ENCODE results near the gene IGHMBP2. TPM values are rescaled to one million over a fixed set of nuclear protein-coding genes. Genes with fewer than 3 reads are reported as not detected.

IGHMBP2 gene
- total RNA-seq, 1 donor from 2014 or later, result 12.8 TPM

DNA sequence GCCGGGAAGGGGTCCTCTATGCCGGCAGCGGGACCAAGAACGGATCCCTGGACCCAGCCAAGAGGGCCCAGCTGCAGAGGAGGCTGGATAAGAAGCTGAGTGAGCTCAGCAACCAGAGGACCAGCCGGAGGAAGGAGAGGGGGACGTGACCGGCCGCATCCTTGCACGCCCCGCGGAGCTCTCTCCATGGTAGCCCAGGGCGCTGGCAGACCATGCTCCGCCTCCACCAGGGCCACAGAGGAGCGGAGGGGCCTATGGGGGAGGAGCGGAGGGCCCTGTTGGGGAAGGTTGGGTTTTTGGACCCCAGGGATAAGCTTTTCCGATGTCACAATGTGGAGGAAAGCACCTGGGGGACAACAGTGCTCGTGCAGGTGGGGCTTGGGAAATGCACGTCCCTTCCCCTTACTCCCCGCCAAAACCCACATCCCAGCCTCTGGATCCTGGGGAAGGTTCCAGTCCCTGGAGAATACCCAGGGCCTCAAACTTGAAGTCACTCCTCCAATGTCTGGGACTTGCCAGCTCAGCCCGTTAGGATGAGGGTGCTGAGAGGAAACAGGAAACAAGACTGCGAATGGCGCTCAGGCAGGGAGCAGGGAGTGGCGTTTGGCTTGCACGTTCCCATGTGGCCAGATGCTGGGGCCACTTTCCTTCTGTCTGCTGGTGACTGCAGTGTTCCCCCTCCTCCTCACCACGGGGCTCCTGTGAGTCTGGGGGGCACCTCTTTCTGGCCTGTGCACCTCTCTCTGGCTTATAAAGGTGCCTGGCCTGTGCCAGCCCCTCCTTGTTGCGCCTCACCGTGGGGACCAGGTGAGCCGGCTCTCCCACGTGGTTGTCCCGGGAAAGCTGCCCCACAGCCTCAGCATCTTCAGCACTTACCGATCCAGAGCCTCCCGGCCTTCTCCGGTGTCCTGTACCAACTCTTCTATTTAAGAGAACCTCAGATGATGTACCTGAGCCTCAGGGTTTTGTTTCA lies 36.2 kb downstream of the IGHMBP2 start:
- DNase-seq (ENCODE audit: low read depth), result no peak

DNA sequence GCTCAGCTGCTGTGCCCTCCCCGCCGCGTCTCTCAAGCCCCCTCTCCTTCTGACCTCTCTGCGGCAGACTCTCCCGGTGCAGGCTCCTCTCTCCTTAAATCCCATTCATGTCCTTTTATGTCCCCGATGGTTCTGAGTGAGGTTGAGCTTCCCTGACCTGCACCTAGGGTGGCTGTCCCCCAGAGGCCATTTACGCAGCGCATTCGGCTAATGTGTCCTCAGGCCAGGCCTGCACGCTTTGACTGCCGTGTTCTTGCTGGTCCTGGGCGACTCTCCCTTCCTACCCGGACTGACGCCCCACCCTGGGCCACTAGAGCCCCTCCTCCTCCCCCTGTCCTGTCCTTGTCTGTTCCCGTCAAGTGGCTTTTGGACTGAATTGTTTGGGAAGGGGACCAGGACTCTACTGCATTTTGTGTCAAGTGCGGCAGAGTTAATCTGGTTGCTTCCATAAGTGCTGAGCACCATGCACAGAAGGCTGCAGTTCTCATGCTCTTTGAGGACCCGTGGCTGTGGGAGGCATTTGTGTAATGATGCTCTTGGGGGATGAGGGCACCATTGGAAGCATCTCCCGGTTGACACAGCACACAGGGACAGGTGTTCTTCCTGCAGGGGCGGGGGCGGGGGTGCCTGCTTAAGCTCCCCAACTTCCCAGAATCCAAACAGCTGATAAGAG lies 37.1 kb downstream of the IGHMBP2 start:
- DNase-seq (ENCODE audit: low read depth), result no peak

DNA sequence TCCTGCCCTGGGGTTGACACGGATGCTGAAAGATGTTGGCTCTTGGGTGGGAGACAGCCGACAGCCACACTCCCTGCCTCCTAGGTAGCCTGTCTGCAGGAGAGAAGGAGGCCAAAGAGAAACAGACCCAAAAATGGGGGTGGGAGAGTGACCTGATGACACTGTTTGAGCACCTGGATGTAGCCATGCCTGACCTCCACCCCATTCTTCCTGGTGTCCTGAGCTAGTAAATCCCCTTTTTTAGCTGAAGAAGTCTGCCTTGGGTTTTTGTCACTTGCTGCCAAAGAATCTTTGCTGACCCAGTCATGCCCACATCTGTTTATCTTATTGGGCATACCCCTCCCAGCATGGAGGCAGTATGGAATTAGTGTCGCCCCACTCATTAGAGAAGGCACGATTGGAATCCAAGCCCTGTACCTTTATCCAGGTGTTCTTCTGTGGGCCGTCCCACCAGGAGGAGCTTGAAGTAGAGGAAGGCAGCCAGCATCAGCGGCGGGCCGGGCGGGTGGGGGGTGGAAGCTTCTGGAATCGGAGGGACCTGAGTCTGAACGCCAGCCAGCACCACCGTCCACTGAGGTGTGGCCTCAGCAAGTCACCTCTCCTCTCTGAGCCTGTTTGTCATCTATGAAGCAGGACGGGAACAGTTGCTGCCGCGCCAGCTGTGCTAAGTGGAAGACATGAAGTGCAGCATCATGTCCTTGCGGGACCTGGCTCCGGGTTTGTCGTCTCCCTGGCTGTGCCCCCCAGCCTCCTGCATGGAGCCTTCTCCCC lies 37.8 kb downstream of the IGHMBP2 start:
- no peak for DNase-seq (ENCODE audit: low read depth)

DNA sequence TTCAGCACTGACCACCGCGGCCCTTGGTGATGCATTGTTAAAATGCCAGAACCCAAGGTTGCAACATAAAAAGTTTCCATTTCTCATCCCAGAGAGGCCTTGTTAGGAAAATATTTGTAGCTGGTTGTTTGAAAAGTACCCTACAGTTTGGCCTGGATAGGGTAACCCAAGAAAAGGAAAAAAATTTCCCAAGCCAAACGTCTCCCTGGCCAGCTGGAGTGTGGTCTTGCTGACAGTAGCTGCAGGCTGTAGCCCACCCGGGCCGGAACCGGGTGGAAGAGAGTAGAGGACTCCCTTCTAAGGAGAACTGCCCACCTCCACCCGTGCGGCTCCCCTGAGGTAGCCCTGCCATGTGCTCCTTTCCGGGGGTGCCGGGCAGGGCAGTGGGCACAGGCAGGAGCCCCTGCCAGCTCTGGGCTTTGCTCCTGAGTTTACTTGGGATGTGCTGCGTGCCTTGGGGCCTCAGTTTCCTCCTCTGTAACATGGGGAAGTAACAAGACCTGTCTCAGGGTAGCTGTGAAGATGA lies 38.5 kb downstream of the IGHMBP2 start:
- no peak for DNase-seq (ENCODE audit: low read depth)

DNA sequence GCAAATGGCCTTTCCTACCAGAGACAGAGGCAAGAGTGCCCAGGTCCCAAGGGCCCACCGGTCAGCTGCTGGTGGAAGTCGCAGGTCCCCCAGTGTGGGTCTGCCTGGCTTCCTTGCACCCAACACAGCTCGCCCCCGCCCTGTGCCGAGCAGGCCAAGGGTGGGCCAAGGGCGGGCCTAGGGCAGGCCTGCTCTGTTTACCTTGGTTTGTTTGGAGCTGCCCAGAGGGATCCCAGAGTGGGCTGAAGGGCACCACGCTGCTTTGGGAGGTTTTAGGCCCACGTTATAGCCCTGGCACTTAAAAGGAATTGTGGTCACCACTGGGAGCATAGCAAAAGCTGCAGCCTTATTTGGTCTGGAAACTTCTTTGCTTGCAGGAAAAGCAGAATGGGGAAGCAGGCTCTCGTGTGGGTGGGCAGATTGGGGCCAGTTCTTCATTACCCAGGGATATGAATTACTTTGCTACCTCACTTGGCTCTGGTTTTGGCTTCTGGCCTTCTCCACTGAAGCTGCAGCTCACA lies 39.1 kb downstream of the IGHMBP2 start:
- no peak for DNase-seq (ENCODE audit: low read depth)

DNA sequence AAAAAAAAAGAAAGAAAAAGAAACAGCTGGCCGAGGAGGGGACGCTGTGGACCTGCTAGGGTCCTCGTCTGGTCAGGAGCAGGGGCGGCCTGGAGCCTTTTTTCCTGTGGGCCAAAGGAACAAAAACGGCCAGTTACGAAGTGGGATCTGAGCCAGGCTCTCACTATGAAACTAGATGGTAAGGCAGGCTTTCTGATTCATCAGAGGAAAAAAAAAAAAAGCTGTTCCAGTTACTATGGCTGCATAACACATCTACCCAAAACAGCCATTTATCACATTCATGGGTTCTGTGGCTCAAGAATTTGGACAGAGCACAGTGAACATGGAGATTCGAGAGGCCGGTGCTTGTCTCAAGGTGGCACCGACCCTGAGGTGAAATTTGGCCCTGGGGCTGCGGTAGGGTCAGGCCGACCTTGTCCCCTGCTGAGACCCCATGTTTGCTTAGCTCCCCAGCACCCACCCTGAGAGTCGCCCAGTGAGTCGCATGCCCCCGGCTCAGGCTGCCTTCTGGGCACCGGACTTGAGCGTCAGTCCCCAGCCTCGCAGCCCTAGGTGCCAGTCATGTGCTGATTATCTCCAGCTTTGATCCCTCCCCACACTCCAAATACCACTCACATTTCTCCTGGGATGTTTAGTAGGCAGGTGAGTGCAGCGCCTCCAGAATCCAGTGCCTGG lies 42.9 kb downstream of the IGHMBP2 start:
- peak; percentile 92 for DNase-seq (ENCODE audit: low read depth)

DNA sequence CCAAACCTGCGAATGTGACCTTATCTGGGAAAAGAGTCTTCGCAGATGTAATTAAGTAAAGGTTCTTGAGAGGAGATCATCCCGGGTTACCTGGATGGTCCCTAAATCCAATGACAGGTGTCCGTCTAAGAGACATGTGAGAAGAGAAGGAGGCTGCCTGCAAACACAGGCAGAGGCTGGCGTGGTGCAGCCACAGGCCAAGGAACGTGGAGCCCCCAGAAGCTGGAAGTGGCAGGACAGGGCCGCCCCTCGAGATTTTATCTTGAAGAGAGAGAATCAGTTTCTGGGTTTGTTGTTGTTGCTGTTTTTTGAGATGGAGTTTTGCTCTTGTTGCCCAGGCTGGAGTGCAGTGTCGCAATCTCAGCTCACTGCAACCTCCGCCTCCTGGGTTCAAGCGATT lies 43.5 kb downstream of the IGHMBP2 start:
- no peak for DNase-seq (ENCODE audit: low read depth)

DNA sequence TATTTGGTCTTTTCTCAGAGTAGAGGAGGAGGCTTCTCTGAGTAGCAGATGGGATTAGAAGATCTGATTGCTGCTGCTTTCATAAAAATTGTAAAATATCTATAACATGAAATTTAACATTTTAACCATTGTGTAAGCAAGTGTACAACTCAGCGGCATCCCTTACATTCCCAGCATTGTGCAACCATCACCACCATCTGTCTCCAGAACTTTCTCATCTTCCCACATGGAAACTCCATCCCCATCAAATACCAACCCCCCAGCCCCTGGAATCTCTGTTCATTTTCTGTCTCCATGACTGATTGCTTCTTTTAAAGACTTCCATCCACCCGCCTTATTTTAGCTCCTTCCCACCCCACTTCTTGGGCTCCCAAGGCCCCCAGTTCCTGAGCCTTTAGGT lies 44.8 kb downstream of the IGHMBP2 start:
- DNase-seq (ENCODE audit: low read depth), result no peak

DNA sequence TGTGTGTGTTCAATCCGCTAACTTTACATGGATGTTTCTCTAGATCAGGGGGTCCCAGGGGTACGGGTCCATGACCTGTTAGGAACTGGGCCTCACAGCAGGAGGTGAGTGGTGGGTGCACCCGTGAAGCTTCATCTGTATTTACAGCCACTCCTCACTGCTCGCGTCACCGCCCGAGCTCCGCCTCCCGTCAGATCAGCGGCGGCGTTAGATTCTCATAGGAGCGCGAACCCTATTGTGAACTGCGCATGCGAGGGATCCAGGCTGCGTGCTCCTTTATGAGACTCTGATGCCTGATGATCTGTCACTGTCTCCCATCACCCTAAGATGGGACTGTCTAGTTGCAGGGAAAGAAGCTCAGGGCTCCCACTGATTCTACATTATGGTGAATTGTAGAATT lies 45.2 kb downstream of the IGHMBP2 start:
- DNase-seq (ENCODE audit: low read depth), result no peak

DNA sequence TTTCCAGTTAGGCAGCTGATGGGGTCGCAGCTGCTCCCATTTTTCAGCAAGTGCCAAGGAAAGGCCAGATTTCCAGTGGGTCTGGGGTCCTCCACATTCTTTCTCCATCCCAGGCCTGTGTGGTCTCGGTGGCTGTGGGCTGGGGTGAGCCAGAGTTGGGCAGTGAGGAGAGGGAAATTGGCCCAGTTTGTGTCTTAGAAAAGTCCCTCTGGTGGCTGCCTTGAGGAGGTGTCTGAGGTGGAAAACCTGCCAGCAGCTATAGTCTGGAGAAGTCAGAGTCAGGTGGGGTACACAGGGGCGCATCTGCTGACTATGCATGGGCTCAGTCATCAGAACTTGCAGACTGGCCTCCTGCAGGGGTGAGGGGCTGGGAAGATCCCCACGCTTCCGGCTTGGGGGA lies 46.6 kb downstream of the IGHMBP2 start:
- peak; percentile 4 for DNase-seq (ENCODE audit: low read depth)

DNA sequence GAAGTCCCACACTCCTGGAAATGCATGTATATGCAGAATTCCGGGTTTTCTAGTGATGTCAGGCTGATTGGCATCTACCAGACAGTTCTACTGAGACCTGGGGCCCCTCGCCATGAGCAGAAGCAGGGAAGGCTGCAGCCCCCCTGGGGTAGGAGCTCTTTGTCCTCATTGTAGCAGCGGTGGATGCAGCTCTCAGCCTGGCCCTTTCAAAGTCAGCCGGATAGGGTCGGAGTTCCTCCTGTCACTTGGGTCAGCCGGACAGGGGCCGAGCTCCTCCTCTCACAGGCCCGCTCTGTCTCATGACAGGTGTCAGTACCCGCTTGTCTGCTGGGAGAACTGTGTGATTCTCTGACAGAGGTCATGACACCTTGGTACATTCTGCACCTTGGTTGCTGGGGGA lies 47.1 kb downstream of the IGHMBP2 start:
- DNase-seq (ENCODE audit: low read depth), result no peak

DNA sequence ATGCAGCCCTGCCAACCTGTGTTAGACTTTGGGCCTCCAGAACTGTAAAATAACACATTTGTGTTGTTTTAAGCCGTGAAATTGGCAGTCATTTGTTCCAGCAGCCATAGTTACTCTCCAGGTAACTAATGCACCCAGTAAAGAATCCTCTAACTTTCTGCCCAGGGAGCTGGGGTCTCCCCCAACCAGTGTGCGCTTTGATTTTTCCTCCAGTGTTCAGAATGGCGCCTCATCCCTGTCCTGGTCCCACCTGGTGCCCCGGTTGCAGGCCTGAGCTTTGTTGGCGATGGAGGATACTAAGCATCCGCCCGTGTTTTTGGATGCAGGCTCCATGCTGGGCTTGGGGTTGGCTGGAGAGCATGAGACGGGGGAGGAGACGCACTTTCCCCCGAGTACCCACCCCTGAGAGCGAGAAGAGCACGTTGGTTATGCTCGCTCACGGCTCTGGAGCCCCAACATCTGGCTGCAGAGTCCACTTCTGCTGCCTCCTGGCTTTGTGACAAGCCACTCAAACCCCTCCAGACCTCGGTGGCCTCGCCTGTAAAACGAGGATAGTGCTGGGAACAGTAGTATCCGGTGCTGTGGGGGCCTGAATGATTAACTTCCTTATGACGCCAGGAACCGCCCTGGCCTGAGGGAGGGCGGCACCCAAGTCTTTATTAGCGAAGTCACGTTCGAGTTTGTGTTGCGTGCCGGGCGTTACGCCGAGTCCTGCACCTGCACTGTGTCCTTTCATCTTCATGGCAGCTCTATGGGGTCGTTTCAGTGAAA lies 51.3 kb downstream of the IGHMBP2 start:
- DNase-seq (ENCODE audit: low read depth), result peak; percentile 23

DNA sequence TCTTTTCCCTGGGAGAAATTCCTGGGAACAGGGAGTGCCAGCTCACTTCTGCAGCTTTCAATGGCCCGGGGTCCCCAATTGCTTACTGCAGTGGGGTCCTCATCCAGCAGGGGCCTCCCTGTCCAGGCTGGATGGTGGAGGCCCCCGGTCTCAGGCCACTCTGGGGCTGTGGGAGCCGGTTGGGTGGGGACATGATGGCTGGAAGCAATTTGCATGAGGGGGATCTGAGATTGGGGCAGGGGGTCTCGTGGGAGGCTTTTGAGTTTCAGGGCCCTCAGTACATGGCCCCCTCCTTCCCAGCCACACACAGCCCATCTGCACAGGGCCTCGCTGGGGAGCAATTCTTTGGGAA lies 51.9 kb downstream of the IGHMBP2 start:
- DNase-seq (ENCODE audit: low read depth), result no peak

DNA sequence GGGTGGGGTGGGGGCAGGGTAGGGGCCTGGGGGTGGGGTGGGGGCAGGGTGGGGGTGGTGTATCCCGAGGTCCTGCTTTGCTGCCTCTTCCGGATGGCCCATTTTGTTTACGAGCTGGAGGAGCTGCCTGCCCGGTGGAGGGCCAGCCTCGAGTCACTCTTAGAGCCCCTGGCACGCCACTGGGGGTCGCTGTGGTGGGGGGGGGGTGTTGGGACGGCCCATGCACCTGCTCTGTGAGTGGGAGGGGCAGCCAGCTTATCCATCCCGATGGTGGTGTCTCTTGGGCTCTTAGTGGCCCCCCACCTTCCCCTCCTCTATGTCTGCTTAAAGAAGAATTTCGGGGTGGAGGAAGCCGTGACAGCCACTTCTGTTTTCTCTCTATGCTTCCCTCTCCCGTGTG lies 52.5 kb downstream of the IGHMBP2 start:
- DNase-seq (ENCODE audit: low read depth), result no peak

DNA sequence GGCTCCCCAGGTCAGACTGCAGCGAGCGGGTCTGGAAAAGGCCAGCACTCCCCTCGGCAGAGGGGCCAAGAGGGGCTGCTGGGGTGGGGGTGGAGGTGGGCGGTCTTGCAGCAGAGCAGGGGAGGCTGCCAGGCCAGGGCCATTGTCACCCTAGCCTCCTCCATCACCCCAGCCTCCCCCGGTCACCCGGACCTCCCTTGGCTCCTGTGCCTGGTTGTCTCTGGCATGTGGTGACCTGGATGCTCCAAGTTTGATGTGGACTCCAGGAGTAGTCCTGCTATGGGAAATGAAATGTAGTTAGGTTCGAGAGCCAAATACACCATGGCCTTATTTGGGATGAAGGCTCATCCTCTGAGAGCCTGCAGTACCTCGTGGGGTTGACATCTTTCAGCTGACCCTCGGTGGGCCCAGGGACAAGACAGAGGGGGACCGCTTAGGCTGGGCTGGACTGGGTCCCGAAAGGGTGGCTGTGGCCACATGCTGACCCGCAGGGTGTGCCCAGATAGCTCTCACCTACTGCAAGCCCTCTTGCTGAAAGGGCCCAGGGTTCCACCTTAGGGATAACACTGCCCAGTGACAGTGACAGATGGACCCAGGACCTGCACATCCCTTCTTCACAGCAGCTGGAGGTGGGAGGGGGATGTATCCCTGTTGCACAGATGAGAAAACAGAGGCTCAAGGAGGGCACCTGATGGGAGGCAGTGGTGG lies 53.0 kb downstream of the IGHMBP2 start:
- DNase-seq (ENCODE audit: low read depth), result no peak

DNA sequence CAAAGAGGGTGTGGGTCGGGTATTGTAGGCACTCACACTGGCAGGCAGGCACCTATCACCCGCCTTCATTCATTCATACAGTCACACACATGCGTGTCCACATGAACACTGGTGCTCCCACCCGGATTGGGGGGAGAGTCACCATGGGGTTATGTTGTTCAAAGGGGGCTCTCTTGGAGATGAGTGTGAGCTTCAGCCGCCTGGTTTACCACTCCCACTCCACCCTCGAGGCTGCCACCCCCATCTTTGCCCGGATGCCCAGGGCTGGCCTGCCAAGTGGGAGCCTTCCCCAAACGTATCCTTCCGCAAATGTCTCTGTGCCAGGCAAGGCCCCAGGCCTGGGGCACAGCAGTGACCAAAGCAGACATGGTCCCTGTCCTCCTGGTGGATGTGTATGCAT lies 54.5 kb downstream of the IGHMBP2 start:
- DNase-seq (ENCODE audit: low read depth), result no peak

DNA sequence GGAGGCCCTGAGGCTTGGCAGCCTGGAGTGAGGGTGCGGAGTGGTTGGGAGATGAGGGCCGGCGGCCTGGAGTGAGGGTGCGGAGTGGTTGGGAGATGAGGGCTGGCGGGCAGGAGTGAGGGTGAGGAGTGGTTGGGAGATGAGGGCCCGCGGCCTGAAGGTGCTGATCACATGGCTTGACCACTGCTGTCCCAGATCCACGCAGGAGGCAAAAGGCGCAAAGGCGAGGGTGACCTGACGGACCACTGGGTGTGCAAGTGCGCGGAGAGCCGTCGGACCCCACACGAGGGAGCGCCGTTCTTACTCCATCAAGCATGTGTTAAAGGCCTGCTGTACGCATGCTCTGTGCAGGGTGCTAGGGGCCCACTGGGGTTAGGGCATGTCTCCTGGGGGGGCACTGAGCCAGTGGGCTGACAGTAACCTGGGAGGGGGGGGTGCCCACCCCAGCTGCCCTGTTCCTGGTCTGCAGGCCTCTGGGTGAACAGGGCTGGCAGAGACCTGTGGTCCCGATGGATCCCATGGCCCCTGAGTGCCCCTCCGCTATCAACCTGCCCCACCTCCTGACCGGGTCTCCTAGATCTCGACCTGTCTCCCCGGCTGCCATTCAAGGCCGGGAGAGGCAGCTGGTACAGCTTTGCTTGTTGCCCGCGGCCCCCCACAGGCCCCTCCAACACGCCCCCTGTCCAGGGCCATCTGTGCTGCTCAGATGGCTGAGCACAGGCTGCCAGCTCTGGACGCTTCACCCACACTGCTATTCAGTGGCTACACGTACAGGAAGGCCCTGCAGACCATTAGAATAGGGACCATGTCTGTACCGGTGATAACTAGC lies 56.0 kb downstream of the IGHMBP2 start:
- DNase-seq (ENCODE audit: low read depth), result no peak

DNA sequence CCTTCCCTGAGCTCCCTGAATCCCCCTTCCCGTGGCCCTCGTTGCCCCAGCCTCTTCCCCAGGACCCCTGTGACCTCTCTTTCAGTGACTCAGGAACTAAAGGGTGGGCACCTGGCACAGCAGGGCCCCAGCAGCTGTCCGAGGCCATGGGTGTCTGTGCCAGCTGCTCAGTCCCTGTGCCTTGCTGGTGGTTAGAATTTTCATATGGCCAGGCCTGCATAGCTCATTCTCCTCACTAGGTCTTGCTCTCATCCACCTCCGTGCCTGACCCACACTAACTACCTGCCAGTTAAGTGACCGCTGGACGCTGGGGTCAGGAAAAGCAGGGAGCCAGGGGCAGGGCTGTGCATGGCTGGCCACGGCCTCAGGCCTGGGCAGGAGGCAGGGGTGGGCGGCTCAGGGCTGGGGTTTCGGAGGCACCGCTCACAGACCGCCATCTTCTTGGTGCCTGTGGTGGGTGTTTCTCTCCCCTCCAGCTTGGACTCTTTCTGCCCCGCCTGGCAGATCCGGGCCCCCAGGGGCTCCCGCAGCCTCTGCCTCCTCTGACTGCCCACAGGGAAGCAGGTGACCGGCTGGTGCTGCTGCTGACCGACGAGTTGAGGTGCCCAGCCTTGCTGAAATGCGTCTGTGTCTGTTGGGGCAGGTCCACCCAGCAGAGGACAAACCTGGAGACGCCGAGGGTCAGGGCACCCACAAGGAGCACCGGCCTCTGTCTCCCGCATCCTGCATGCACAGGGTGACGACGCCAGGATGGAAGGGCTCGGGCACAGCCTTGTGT lies 56.8 kb downstream of the IGHMBP2 start:
- no peak for DNase-seq (ENCODE audit: low read depth)

Measured in renal cortical epithelial cell (primary cell).